Esophagus mucosa (tissue), 1 donor: ENCODE data around the gene TMEM270. TPM values are rescaled to one million over a fixed set of nuclear protein-coding genes. Genes with fewer than 3 reads are reported as not detected.
"Not testable (repeated sequence)": the region's sequence is repeated elsewhere in the genome, so short reads cannot be mapped to it uniquely, and the experiment has no call there.

Experiments
- ATAC-seq: fragments of 200-7000 bp; cut with Tn5 transposase; one replicate; pipeline ENCODE4 v1.9.1; 2020
- total RNA-seq: library from RNA; stranded (reverse); gene quantifications from one replicate; pipeline ENCODE4 v1.2.4, GENCODE V29; 2023
- donor health status: DM: yes; HTN: yes; CAD: no.

The TMEM270 gene
- total RNA-seq, 1 donor from 2014 or later: not detected

DNA sequence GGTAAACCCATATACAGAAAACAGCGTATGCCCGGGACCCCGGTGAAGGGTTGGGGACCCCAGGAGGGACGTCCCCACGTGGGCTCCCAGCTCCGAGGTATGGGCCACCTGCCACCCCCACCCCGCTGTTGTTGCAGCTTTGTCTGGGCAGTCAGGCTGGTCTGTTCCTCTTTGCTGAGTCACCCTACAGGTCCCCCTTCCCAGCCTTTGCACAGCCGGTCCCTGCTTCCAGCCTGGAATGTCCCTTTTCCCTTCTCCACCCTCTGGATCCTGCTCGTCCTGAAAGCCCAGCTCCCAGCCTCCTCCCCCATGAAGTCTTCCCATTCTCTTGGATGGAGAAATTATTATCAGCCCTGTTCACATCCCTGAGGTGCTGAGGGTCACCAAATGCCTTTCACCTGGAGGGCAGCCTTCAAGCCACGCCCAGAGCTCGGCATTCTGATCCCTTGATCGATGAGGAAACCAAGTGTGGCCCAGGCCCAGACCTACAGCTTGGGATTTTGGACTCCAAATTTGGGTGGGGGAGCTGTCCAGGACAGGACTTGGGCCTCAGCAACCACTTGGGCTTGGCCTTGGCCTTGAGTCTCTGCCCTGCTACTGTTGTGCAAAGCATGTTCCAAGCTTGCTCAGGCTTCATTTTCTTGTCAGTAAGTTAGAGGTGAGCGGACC, 27.6 kb upstream of the TMEM270 start:
- ATAC-seq: peak; percentile 5

DNA sequence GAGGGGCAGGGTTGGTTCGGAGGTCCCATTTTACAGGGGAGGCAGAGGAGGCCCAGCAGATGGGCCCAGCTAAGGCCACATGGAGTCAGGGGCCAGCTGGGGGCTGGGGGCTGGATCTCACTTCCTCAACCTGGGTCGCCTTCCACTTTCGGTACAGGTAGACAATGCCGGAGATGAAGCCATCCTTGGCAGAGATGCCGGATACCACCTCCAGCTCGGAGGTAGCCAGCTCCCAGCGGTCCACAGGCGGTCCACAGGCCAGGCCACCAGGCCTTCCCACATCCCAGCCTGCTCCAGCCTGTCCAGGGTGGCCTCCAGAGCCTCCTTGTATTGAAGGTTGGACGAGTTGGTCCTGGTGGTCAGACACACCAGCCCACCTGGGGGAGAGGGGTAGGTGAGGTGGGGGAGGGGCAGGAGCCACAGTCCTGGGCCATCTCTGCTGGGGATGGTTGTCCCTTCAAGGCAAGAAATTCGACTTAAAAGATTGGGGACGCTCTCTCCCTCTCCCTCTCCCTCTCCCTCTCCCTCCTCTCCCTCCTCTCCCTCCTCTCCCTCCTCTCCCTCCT, 26.2 kb upstream of the TMEM270 start:
- no peak for ATAC-seq

DNA sequence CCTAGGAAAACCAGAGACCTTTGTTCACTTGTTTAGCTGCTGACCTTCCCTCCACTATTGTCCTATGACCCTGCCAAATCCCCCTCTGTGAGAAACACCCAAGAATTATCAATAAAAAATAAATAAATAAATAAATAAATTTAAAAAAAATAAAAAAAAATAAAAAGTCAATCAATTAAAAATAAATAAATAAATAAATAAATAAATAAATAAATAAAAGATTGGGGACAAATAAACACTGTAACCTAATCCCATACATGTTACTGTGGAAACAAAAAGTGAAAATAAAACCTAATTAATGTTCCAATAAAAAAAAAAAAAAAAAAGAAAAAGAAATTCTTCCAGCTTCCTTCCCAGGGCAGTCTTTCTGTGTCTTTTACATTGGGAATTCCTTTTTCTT, 23.8 kb upstream of the TMEM270 start:
- ATAC-seq: not testable (repeated sequence)

DNA sequence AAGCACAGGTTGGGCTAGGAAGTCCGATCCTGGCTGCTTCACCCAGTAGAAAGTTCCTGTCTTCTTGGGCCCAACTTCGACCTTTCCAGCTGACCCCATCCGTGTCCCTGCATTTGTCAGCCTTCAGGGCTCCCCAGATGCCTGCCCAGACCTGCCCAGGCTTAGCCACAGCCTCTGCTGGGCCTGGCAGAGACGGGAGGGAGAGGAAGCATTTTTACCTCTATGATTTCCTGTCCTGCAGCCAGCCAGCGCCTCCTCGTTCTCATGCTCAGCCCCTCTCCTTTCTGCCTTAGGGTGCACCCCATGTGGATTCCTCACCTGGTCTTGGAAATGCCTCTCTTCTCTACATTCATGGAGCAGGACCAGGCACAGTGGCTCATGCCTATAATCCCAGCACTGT, 22.3 kb upstream of the TMEM270 start:
- peak; percentile 66 for ATAC-seq

DNA sequence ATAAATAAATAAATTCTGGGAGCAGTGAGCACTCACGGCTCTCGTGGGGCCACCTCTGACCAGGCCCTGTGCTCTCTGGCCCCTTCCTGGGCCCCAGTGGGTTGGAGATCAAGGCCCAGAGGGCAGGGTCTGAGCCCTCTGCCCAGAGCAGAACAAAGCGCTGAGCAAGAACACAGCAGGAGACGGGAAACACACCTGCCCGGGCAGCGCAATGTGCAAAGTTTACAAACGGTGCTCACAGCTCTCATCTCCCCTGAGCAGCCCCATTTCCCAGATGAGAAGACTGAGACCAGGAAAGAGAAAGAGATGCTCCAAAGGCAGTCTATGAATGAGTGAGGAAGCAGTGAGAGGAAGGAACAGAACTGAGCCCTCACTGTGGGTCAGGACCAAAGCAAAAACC, 21.7 kb upstream of the TMEM270 start:
- no peak for ATAC-seq

DNA sequence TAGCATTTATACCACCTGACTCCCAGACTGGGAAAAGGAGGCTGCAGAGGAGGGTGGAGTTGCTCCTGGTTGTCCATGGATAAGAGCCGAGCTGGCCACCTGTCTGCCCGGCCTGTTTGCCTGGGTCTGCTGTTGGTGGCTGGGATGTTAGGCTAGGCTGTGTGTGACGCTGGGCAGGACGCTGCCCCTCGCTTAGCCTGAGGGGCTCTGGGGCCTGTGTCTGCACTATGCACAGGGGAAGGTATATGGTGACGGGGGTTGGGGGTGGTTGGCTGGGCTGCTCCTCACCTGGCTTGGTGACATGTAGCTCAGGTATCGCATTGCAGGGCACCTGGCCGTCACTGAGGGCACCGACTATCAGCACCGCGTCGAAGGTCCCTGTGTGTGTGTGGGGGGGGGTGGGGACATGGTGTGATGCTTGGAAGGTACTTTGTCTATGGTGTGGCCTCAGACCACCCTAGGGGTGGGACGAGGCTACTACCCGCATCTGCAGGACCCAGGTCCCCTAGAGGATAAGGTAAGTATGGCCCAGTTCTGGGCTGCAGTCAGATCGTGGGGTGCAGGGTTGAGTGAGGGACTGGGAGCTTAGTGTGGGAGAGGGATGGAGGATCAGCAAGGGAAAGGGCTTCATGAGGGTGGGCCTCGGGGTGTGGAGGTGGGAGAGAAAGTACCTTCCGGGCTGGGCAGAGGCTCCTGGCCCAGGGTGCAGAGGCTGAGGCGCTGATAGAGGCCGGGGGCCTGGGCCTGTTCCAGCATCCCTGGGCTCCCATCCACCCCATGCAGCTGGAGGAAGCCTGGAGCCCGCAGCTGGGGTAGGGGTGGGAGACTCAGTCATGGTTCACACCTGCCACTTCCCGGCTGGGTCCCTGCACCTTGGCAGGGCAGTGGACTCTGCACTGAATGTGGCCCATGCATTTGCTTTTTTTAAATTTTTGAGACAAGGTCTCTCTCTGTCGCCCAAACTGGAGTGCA, 20.9 kb upstream of the TMEM270 start:
- no peak for ATAC-seq

DNA sequence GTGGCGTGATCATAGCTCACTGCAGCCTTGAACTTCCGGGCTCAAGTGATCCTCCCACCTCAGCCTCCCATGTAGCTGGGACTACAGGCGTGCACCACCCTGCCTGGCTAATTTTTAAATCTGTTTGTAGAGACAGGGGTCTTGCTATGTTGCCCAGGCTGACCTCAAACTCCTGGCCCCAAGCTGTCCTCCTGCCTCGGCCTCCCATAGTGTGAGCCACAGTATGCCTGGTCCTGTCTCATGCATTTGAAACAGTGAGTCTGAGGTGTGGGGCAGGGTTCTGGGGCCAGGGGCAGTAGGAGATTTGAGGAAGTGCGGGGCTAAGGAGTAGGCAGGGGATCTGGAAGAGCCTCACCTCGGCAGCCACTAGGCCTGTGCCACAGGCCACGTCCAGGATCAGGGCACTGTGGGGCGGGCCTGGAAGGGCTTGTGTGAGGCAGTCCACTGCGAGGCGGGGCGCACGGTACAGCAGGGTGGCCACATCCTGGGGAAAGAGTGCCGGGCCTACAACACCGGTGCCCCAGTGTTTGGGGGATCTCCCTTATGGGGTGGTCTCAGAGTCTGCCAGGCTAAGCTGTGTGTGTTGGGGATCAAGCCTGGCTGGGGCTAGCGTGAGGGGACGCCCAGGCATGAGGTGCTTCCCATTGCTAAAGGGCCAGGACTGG, 20.1 kb upstream of the TMEM270 start:
- ATAC-seq: no peak

DNA sequence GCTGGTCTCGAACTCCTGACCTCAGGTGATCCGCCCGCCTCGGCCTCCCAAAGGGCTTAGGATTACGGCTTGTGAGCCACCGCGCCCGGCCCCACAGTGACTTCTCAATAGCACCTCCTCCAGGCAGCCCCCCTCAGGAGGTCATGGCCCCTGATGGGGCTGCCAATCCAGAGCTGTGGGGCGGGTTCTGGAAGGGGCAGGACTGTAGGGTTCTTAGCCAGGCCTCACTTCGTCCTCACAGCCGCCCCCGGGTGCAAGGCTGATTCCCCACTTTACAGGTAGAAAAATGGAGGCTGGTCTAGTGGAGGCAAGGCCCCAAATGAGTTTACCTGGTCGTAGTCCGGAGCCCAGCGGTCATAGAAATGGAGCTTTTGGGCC, 19.3 kb upstream of the TMEM270 start:
- ATAC-seq: no peak

DNA sequence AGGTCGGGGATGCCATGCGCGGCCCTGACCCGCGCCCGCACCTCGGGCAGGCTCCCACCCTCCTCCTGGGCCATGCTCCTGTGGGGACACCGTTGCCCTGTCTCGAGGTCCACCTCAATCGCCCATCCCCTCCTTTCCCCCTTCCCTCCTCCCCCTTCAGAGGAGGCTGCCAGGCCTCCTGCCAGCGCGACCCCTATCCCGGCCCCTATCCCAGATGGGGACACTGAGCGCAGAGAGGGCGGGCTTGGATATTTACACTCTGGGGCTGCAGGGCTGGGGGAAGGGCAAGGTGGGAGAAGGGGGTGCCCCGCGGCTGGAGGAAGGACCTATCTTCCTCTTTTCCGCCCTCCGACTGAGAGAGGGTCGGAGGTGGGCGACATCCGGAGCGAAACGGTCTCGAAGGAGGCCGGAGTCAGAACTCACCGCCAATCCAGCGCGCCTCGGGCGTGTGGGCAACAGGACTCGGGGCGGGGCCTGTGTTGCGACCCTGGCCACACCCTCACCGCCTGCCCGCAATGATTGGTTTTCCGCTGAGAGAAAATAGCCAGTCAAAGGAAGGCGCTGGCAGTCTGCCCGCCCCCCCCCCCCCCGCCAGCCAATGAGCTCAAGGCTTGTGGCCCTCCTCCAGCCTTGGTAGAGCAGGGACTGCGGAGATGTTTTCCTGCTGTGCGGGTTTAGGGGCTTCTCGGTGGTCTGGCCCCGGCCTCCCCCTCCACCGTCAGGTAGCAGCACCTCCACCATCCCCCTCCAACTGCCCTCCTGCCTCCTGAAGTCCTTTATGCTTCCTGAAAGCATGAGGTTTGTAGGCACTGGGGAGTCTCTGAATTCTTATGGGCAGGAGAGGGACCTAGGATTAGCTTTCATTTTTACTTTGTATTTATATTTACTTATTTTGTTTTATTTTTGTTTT, 18.6 kb upstream of the TMEM270 start, which contains the start of gene METTL27:
Gene METTL27 (minus strand): TSS at position 450 of the 910 bp plus-strand sequence. CDS start 376 bp downstream, at position 74.
- peak; percentile 88 for ATAC-seq

DNA sequence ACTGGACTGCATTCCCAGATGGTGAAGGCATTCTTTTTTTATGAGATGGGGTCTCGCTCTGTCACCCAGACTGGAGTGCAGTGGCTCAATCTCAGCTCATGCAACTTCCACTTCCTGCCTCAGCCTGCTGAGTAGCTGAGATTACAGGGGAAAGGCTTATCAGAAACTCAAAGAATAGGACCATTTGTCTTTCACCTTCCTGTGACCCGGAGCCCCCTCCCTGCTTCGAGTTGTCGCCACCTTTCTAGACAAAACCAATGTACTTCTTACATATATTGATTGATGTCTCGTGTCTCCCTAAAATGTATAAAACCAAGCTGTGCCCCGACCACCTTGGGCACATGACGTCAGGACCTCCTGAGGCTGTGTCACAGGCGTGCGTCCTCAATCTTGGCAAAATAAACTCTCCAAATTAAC, 16.8 kb upstream of the TMEM270 start:
- no peak for ATAC-seq

DNA sequence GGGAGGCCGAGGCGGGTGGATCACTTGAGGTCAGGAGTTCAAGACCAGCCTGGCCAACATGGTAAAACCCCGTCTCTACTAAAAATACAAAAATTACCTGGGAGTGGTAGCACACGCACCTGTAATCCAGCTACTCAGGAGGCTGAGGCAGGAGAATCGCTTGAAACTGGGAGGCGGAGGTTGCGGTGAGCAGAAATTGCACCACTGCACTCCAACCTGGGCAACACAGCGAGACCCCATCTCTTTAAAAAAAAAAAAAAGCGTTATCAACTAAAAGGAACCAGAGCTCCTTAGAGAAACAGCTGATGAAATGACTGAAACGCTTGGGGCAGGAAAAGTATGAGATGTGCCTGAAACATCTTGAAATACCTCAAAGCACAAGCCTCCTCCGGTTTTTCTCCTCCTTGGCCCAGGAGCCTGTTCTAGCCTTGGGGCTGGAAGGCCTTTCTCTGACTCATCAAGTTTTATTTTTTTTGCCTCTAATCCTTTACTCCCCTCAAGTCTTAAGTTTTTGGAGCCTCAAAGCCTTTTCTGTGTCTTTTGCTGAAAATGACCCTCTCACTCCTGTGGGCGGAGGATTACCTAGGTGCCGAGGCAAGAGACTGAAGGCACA, 16.0 kb upstream of the TMEM270 start:
- no peak for ATAC-seq

DNA sequence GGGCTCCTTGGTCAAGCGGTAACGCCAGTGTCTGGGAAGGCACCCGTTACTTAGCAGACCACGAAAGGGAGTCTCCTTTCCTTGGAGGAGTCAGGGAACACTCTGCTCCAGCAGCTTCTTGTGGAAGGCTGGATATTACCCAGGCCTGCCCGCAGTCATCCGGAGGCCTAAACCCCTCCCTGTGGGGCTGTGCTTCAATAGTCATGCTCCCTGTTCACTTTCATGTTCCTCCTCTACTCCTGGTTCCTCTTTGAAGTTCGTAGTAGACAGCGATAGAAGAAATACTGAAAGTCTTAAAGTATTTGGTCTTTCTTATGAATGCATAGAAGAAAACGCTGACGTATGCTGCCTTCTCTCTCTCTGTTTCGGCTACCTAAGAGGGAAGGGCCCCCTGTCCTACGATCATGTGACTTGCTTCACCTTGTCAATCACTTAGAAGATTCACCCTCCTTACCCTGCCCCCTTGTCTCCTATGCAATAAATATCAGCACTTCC, 15.2 kb upstream of the TMEM270 start:
- not testable (repeated sequence) for ATAC-seq

DNA sequence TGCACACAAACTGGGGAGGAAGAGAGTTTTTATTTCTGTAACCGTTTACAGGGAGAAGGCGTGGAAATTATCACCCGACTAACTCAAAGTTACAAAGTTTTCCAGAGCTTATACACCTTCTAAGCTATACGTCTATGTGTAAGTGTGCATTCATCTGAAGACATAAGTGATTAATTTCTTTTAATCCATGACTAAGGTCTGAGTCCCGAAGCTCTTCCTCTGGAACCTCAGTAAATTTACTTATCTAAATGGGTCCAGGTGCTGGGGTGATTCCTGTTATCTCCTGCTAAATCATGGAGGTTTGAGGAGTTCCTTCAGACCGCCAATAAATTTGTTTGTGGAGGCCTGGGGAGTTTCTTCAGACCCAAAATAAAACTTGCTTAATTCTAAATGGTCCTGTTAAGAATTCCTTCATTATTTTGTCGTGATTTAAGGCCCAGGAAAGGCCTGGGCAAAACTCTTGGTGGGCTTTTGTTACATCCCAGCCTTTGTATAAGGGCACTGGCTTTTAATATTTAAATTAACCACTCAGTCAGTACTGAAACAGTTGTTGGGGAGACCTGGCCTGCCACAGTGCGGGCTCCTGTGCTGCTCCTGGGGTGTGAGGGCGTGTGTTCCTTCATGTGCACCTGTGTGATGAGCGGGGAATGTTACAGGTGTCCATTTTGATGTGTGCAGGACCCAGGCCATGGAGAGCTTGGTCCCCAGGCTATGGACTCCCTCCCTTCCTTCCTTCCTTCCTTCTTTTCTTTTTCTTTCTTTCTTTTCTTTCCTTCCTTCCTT, 12.8 kb upstream of the TMEM270 start:
- no peak for ATAC-seq

DNA sequence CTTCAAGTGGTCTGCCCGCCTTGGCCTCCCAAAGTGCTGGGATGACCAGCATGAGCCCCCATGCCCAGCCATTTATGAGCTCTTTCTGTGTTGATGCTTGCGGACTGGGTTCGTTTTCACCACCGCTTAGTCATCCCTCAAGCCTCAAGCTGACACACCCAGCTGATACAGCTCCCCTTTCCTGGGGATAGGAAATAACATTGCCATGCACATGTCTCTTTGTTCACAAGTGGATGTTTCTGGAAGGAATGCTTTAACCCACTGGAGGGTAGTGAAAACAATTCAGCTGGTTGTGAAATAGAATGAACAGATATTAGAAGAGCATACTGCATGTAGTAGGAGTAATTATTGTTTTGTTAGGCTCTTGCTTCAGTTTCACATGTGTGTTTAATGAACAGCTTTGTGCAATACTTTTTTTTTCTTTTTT, 10.2 kb upstream of the TMEM270 start:
- ATAC-seq: peak; percentile 74

DNA sequence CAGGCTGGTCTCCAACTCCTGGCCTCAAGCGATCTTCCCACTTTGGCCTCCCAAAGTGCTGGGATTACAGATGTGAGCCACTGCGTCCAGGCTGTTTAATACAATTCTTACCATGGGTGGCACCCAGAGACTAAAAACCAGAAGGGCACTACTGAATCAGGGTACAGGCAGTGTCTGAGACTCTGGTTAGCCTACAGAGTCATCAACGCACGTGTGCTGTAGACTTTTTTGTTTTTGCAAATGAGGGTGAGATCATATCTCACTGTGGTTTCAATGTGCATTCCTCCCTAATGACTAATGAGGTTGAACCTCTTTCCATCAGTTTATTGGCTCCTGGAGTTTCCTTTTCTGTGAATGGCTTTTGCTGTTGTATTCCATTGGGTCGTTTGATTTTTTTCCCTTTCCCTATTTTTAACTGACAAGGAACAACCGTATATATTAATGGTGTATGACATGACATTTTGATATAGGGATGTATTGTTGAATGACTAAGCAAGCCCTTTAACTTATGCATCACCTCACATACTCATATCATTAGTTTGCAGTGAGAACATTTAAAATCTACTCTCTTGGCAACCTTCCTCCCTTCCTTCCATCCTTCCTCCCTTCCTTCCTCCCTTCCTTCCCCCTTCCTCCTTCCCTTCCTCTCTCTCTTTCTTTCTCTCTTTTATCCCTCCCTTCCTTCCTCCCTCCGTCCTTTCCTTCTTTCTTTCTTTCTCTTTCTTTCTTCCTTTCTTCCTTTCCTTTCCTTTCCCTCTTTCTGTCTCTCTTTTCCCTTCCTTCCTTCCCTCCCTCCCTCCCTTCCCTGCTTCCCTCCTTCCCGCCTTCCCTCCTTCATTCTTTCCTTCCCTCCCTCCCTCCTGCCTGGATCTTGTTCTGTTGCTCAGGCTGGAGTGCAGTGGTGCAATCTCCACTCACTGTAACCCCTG, 9.3 kb upstream of the TMEM270 start:
- ATAC-seq: peak; percentile 91

DNA sequence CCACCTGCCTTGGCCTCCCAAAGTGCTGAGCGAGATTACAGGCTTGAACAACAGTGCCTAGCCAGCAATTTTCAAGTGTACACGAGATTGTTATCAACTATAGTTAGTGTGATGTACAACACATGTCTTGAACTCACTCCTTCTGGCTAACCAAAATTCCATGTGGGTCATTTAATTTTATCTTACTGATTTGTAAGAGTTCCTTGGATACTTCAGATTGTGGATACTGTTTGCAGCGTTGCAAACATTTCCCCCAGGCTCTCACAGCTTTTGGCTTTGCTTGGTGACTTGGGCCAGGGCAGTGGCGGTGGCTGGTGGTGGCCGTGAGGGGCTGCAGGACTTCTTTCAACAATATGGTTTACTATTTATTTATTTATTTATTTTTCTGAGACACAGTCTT, 8.5 kb upstream of the TMEM270 start:
- ATAC-seq: no peak

DNA sequence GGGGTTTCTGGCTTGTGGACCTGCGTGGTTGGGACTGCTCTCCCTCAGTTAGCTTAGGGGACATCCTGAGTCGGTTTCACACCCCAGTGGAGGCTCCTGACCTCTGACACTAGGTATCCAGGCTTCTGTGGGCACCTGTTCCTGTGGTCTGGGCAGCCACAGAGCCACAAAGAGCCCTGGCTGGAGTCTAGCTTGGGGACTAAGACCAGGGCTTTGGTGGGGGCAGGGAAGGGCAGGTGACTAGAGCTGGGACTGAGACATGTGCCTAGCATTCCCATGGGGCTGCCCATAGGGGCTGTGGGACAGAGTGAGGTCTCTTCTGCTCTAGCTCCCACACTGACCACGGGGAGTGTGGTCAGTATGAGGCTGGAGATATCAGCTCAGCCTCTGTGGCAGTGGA, 4.0 kb upstream of the TMEM270 start:
- no peak for ATAC-seq

DNA sequence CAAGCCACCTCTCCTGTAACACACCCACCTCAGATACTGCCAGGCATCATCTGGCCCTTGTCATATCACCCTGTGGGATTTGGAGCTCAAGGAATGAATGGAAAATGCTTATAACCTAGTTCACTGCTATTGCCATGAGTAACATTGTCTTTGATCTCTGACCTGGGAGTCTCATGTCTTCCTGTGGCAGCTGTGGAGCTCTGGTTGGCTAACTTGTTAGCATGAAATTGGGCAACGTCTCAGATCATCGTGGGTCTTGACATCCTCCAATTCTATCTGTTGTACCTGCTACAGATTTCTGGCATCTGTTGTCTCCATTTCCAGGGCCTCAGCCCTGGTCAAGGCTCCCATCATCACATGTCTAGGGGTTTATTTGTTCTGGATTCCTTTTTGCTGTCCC, 2.2 kb upstream of the TMEM270 start:
- ATAC-seq: no peak

DNA sequence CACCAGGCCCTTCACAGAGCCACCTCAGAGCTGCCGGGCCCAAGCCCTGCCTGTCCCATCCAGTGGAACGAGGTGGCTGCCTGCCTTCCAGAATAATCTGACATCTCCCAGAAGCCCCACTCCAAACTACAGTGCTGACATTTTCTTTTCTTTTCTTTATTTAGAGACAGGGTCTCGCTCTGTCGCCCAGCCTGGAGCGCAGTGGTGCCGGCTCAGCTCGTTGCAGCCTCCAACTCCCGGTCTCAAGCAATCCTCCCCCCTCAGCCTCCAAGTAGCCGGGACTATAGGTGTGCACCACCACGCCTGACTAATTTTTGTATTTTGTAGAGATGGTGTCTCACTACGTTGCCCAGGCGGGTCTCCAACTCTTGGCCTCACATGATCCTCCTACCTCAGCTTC, 346 bp downstream of the TMEM270 start:
- no peak for ATAC-seq
